Epithelial cell of proximal tubule (primary cell): ENCODE measurements around the gene OR2V2. TPM values are rescaled to one million over a fixed set of nuclear protein-coding genes. Genes with fewer than 3 reads are reported as not detected.
"Not testable (repeated sequence)": the region's sequence is repeated elsewhere in the genome, so short reads cannot be mapped to it uniquely, and the experiment has no call there.

Experiments used
- DNase-seq: peaks from one replicate; pipeline ENCODE4 v3.0.0-alpha.2; 2011; ENCODE audit warnings: low read depth
- H3K4me3 ChIP-seq: 2 replicates; pipeline ENCODE4 v1.5.1; 2011; ENCODE audit warnings: low read depth, mild to moderate bottlenecking, low read length
- CTCF ChIP-seq: conservative IDR thresholded peaks from 2 replicates; pipeline ENCODE4 v1.5.1; 2012; ENCODE audit warnings: low read depth, mild to moderate bottlenecking, low read length
- total RNA-seq: library from RNA; depleted of rRNA; stranded (reverse); fragments of >200 nt; gene quantifications from 2 replicates; pipeline ENCODE4 v1.2.3, GENCODE V29; 2015

OR2V2 gene
- total RNA-seq, 1 donor from 2014 or later, result not detected

GRCh38 chr5:181161534-181162175 lies 14.3 kb downstream of the OR2V2 start:
- TF ChIP-seq CTCF, result no peak

GRCh38 chr5:181163487-181164075 lies 16.2 kb downstream of the OR2V2 start:
- DNase-seq, result no peak
- TF ChIP-seq CTCF, result no peak
- H3K4me3 ChIP-seq, result no peak overlapping the region

More at GRCh38 chr5:181161534-181162175, 14.3 kb downstream of the OR2V2 start:
- DNase-seq, result no peak
- peak overlapping the region; percentile 5 for H3K4me3 ChIP-seq

- DNase-seq, result no peak
- no peak overlapping the region for H3K4me3 ChIP-seq
Observed at GRCh38 chr5:181164076-181164952, 16.9 kb downstream of the OR2V2 start.

GRCh38 chr5:181166812-181167733 lies 19.7 kb downstream of the OR2V2 start:
- TF ChIP-seq CTCF, result no peak
- H3K4me3 ChIP-seq, result no peak overlapping the region
- DNase-seq, result no peak

More at GRCh38 chr5:181164076-181164952, 16.9 kb downstream of the OR2V2 start:
- no peak for TF ChIP-seq CTCF

- no peak for DNase-seq
- H3K4me3 ChIP-seq, result no peak overlapping the region
- TF ChIP-seq CTCF, result peak; percentile 68
Observed at GRCh38 chr5:181167814-181168488, 20.6 kb downstream of the OR2V2 start.

- TF ChIP-seq CTCF, result no peak
- H3K4me3 ChIP-seq, result no peak overlapping the region
- DNase-seq, result no peak
Observed at GRCh38 chr5:181168595-181169118, 21.3 kb downstream of the OR2V2 start.

- peak overlapping the region; percentile 40 for H3K4me3 ChIP-seq
- not testable (repeated sequence) for DNase-seq
Observed at GRCh38 chr5:181169459-181170236, 22.3 kb downstream of the OR2V2 start.
